ENCODE results near the gene ARHGAP4.

GRCh38 chrX:153865321-153865580 lies 60.8 kb downstream of the ARHGAP4 start:
- TF ChIP-seq CTCF (IDR thresholded peaks at IDR 0.05 in 8 of 11, conservative IDR thresholded peaks at IDR 0.05 in 3 of 11) (no peak), POLR2A (IDR thresholded peaks at IDR 0.05) (no peak), POLR2AphosphoS5 (IDR thresholded peaks at IDR 0.05) (no peak)
